KOPT-K1 (cell line): ENCODE measurements around the gene ETV3L.
"Not testable (repeated sequence)": the region's sequence is repeated elsewhere in the genome, so short reads cannot be mapped to it uniquely, and the experiment has no call there.

ENCODE experiments used
- H3K27ac ChIP-seq: fragments of 200-600 bp; sonication (generic); 2 replicates; pipeline ENCODE4 v1.5.1; 2016; ENCODE audit warnings: antibody characterized with exemption, mild to moderate bottlenecking, low read depth, low read length; ENCODE audit not compliant: poor library complexity, severe bottlenecking
- H3K36me3 ChIP-seq: fragments of 200-600 bp; sonication (generic); 2 replicates; pipeline ENCODE4 v1.5.1; 2017; ENCODE audit warnings: antibody characterized with exemption, mild to moderate bottlenecking, low read length, moderate library complexity; ENCODE audit not compliant: insufficient read depth
- H3K9me3 ChIP-seq: fragments of 200-600 bp; sonication (generic); 2 replicates; pipeline ENCODE4 v1.5.1; 2017; ENCODE audit warnings: antibody characterized with exemption, low read length, mild to moderate bottlenecking; ENCODE audit not compliant: insufficient read depth, poor library complexity, severe bottlenecking

Gene ETV3L

DNA sequence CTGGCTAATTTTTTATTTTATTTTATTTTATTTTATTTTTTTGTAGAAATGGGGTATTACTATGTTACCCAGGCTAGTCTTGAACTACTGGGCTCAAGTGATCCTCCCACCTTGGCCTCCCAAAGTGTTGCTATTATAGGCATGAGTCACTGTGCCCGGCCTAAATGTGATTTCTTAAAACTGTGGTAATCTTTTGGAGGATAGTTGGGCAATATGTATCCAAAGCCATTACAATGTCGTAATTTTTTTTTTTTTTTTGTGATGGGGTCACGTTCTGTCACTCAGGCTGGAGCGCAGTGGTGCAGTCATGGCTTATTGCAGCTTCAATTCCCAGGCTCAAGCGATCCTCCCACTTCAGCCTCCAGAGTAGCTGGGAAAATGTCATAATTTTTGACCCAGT, 14.2 kb downstream of the ETV3L start:
- Histone ChIP-seq H3K9me3 (no peaks in the 10 kb centered on the region), H3K27ac (no peak overlapping the region), H3K36me3 (no peaks in the 10 kb centered on the region)

DNA sequence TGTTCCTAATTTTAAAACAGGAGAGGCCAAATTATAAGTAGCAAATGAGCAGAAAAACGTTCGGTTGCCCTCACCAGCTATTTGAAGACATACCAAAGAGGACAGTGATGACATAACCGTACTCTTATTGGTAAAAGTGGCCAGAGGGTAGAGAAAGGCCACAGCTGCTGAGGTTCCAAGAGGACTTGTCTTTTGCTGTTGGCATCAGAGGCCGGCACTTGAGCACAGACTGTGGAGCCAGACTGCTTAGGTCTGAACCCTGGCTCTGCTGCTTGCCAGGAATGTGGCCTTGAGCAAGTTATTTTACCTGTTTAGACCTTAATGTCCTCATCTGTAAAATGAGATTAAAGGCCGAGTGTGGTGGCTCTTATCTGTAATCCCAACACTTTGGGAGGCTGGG, 14.9 kb downstream of the ETV3L start:
- H3K36me3 ChIP-seq = no peaks in the 10 kb centered on the region
- no peaks in the 10 kb centered on the region for H3K9me3 ChIP-seq
- H3K27ac ChIP-seq = no peak overlapping the region

DNA sequence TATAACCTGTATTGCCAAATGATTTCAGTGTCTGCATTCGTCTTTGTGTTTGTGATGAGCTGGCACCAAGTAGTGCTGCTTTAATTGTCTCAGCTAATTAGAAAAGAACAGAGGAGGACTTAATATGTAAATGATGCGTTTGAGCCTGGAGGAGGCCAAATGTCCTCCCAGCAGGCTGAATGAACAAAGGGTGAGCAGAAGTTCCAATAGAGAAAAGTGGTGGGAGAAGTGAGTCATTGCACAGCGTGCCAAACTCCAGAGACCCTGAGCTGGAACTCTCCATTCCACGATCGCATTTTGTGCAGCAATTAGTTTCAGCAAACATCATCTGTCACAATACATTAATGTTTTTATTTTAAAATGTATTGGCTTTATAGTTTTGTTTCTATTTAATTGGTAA, 17.9 kb downstream of the ETV3L start:
- no peaks in the 10 kb centered on the region for H3K36me3 ChIP-seq
- no peak overlapping the region for H3K27ac ChIP-seq
- H3K9me3 ChIP-seq = no peaks in the 10 kb centered on the region

DNA sequence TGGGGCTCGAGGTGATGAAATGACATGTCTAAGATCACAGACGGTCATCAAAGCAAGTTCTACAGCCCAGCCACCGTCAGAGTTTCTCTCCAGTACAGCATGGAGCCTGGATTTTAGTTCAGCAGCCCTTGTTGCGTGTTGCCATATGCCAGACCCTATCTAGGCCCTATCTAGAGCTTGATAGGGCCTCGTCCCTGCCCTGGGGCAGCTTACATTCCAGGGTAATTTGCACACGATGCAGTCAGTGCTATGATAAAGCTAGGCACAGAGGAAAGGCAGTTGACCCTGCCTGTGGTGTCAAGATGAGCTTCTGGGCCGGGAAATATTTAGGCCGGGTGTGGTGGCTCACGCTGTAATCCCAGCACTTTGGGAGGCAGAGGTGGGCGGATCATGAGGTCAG, 18.9 kb downstream of the ETV3L start:
- H3K36me3 ChIP-seq = no peaks in the 10 kb centered on the region

DNA sequence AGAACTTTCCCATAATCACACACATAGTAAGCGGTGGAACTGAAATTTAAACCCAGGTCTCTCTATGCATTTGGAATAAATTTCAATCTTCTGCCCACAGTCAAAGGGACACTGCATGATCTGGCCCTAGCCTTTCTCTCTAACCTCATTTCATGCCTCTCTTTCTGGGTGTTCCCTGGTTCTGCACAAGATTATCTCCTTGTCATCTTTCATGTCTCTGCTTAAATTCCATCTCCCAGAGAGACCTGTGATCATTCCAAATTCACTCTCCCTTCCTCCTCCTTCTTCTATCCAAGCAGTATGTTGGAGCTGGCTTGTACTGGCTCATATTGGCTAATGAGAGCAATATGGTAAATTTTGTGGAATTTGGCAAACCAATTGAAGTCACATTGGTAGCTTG, 22.2 kb downstream of the ETV3L start:
- H3K27ac ChIP-seq = no peak overlapping the region
- no peaks in the 10 kb centered on the region for H3K9me3 ChIP-seq
- H3K36me3 ChIP-seq = no peaks in the 10 kb centered on the region

More for the DNA sequence above, 18.9 kb downstream of the ETV3L start:
- Histone ChIP-seq H3K27ac (no peak overlapping the region), H3K9me3 (no peaks in the 10 kb centered on the region)

DNA sequence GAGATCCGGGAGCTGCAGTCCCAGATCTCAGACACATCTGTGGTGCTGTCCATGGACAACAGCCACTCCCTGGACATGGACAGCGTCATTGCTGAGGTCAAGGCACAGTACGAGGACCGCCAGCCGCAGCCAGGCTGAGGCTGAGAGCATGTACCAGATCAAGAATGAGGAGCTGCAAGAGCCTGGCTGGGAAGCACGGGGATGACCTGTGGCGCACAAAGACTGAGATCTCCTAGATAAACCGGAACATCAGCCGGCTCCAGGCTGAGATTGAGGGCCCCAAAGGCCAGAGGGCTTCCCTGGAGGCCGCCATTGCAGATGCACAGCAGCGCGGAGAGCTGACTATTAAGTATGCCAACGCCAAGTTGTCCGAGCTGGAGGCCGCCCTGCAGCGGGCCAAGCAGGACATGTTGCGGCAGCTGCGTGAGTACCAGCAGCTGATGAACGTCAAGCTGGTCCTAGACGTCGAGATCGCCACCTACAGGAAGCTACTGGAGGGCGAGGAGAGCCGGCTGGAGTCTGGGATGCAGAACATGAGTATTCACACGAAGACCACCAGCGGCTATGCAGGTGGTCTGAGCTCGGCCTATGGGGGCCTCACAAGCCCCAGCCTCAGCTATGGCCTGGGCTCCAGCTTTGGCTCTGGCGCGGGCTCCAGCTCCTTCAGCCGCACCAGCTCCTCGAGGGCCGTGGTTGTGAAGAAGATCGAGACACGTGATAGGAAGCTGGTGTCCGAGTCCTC, 25.5 kb downstream of the ETV3L start:
- no peaks in the 10 kb centered on the region for H3K36me3 ChIP-seq
- H3K9me3 ChIP-seq = no peaks in the 10 kb centered on the region
- no peak overlapping the region for H3K27ac ChIP-seq

DNA sequence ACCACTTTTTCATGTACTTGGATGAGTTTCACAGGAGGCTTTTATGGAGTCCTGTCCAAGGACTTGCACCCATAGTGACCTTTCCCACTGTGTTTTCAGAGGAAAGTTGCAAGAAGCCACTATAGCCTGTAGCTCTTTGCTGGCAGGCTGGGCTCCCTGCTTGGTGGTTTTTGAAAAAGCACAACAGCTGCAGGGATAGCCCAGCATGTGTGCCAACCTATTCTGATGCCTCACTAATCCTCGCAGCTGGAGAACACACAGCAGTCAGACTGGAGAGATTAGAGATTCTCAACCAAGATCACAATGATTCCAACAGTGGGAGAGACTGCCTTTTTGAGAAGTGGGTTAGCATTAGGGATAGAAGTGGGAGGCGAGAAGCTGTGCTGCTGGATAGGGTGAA, 30.0 kb downstream of the ETV3L start:
- Histone ChIP-seq H3K9me3 (no peaks in the 10 kb centered on the region), H3K27ac (no peak overlapping the region), H3K36me3 (no peaks in the 10 kb centered on the region)

DNA sequence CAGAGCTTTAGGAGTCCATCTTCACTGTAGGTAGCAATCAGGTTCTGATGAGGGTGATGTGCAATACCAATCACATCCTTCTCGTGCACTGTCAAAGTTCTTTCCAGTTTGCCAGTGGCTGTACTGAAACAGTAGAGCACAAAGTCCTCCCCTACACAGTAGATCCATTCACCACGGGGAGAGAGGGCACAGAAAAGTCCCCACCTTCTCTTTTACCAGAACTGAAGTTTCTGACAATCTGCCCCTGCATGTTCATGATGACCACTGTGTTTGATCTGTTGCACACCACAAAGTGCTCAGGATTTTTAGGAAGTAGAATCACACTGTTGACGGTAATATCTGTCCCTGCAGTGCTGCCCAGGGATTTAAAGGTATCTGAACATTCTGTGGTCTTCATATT, 40.4 kb downstream of the ETV3L start:
- H3K36me3 ChIP-seq, H3K27ac ChIP-seq: not testable (repeated sequence)

DNA sequence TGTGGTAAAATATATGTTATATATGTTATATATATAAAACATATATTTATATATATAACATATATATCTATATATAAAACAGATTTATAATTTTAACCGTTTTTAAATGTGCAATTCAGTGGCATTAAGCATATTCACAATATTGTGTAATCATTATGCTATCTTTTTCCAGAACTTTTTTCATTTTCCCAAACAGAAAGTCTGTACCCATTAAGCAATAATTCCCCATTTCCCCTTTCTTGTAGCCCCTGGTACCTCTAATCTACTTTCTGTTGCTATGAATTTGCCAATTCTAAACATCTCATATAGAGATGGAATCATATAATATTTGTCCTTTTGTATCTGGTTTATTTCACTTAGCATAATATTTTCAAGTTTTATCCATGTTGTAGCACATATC, 43.3 kb downstream of the ETV3L start:
- no peak overlapping the region for H3K27ac ChIP-seq
- peaks cover 21% of the 10 kb centered on the region for H3K9me3 ChIP-seq
- H3K36me3 ChIP-seq = no peaks in the 10 kb centered on the region

More for the DNA sequence above, 40.4 kb downstream of the ETV3L start:
- H3K9me3 ChIP-seq = peaks cover 12% of the 10 kb centered on the region

DNA sequence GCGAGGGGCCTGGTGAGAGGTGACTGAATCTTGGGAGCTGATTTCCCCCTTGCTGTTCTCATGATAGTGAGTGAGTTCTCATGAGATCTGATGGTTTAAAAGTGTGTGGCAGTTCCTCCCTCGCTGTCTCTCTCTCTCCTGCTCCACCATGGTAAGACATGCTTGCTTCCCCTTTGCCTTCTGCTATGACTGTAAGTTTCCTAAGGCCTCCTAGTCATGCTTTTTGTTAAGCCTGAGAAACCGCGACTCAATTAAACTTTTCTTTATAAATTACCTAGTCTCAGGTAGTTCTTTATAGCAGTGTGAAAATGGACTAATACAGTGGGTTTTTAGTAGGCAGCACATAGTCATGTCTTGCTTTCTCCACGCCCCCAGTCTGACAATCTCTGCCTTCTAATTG, 43.9 kb downstream of the ETV3L start:
- H3K9me3 ChIP-seq = peaks cover 19% of the 10 kb centered on the region
- H3K27ac ChIP-seq, H3K36me3 ChIP-seq: not testable (repeated sequence)

DNA sequence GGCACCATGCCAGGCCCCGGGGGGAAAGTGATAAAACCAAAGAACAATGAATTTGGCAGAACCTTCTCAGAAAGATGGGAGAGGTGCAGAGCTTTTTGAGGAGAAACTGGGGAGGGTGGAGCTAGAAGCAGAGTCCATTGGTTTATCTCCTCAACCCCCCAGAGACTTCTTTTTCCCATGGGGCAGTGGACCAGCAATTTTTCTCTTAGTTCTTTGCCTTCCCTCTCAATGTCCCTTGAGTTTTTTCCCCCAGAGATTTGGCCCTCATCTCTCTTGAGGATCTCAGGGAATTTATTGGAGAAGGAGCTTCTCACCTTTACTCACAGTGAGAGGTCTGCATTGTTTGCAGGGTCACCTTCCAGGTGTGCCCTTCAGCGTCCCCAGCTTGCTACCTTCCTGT, 48.8 kb downstream of the ETV3L start:
- peaks cover 21% of the 10 kb centered on the region for H3K9me3 ChIP-seq
- H3K27ac ChIP-seq = no peak overlapping the region
- no peaks in the 10 kb centered on the region for H3K36me3 ChIP-seq

DNA sequence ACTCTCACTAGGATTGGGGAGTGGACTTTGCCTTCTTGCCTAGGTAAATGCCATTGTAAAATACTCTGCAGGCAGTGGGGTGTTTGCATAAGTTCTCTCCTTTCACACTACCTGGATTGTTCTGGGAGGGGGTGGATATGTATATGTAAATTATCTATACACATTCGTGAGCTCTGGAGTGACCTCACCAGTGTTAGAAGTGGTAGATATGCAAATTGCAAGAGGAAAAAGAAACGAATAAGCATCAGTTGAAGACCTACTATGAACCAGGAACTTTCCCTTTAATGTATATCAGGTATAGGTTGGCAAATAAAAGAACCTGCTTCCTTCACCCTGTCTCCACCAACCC, 52.6 kb downstream of the ETV3L start:
- H3K36me3 ChIP-seq = no peaks in the 10 kb centered on the region
- no peak overlapping the region for H3K27ac ChIP-seq
- H3K9me3 ChIP-seq = peaks cover 12% of the 10 kb centered on the region

DNA sequence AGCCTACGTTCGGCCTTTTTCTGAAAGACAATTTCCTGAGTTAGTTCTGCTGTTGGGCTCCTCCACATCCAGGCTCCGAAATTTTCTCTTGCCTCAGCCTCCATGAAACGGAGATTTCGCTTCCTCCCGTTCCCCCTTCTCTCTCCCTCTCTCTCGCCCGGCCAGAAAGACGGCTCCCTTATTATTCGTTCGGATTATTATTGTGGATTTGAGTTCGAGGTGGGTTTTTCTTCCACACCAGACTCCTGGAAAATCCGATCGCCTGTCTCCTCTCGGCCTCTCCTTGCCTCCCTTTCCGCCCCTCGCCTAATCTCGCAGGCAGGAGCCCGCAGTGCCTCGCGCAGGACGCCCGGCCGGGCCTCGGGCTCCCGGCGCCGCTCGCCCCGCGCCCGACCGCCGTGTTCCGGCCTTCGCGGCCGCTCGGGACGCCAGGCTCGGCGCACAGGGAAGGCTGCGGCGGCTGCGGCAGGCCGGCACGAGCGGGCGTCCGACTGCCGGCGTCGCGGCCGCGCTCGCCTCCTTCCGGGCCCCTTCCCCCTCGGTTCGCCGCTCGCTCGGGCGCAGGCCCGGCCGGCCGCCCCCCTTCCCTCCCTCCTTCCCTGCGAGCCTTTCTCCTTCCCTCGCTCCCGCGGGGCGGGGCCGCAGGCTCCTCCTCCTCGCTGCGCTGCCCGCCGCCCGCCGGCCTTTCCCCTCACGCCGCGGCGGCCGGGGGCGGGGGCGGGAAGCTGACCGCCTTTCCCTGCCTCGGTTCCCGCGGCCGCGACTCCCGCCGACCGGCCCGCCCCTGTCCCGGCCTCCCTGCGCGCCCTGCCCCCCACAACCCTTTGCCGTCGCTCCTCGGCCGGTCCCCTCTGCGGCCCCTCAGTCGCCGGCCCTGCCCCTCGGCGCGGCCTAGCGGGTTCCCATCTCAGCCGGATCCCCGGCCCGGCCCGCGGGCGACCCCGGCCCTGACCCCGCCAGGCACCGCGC, 54.1 kb downstream of the ETV3L start, which contains the start of gene ARHGEF11:
Gene ARHGEF11 (minus strand): TSS at position 493 of the 969 bp plus-strand sequence. CDS start 1,412 bp downstream, outside the sequence.
- Histone ChIP-seq H3K27ac (no peak within 1 kb of the TSS), H3K9me3 (peaks cover 3% of the 10 kb centered on the region), H3K36me3 (no peaks in the 10 kb centered on the region)

DNA sequence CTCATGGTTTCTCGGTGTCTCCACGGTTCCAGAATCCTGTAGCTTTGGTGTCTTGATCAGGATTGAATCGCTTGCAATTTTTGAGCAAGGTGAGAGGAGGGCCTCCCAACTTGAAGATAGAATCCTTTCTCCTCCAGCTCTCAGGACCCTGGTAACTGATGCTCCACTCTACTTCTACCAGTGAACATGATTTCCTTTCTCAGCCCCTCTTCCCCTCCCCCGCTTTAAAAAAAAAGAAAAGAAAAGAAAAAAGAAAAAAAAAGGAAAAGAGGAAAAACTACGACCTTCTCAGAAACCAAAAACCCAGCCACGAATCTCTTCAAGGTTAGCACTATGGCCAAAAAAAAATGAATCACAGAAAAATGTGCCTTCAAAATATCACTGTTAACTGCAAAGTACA, 55.3 kb downstream of the ETV3L start:
- H3K9me3 ChIP-seq = peaks cover 3% of the 10 kb centered on the region

DNA sequence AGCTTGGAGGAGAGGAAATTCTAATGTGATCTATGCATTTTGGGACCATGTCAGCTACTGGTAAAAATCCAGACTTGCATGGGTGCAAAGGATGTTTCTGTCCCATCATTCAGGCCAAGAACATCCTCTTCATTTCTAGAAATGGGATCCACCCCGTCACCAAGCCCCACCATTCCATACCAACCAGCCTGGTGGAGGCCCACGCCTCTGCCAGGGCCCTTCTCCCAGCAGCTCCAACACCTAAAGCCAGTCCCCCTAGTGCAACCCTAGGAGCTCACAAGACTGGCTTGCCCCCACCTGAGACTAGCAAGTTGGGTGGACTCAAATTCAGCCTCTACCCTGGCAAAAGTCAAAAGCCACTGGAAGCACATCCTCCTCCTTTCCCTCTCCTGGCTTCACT, 55.9 kb downstream of the ETV3L start:
- Histone ChIP-seq H3K36me3 (no peaks in the 10 kb centered on the region), H3K27ac (no peak overlapping the region), H3K9me3 (peaks cover 3% of the 10 kb centered on the region)

More for the DNA sequence above, 55.3 kb downstream of the ETV3L start:
- no peak overlapping the region for H3K27ac ChIP-seq
- H3K36me3 ChIP-seq = no peaks in the 10 kb centered on the region
